ENCODE results near the gene BACH2.

BACH2 gene

GRCh38 chr6:89930789-89931188 lies 365.9 kb downstream of the BACH2 start:
- DNase-seq (ENCODE audit: low read depth), result no peak
- TF ChIP-seq, protein P1, sequence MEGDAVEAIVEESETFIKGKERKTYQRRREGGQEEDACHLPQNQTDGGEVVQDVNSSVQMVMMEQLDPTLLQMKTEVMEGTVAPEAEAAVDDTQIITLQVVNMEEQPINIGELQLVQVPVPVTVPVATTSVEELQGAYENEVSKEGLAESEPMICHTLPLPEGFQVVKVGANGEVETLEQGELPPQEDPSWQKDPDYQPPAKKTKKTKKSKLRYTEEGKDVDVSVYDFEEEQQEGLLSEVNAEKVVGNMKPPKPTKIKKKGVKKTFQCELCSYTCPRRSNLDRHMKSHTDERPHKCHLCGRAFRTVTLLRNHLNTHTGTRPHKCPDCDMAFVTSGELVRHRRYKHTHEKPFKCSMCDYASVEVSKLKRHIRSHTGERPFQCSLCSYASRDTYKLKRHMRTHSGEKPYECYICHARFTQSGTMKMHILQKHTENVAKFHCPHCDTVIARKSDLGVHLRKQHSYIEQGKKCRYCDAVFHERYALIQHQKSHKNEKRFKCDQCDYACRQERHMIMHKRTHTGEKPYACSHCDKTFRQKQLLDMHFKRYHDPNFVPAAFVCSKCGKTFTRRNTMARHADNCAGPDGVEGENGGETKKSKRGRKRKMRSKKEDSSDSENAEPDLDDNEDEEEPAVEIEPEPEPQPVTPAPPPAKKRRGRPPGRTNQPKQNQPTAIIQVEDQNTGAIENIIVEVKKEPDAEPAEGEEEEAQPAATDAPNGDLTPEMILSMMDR (IDR thresholded peaks at IDR 0.05; ENCODE audit: insufficient read depth, low read depth, low read length, missing control alignments), result no peak
- no peak overlapping the region for H3K4me3 ChIP-seq (ENCODE audit: low read depth, low read length)

DNA sequence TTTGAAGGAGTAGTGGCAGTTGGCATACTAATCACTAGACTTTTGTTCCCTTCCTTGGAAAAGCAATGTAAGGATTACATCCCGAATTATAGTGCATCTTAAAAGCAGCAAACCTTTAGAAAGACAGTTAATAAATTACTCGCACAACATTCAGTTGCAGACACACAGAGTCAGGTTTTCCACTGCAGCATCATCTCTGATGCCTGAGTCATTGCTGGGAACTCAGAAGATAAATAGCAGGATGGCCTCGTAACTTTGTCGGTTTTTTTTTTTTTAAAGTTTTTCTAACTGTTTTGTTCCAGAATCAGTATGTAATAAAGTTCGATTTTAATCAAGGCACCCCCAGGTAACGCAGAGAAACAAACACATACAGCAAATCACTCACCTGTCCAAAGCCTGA lies 368.0 kb downstream of the BACH2 start:
- TF ChIP-seq, protein P1 (IDR thresholded peaks at IDR 0.05; ENCODE audit: insufficient read depth, low read depth, low read length, missing control alignments), result no peak
- DNase-seq (ENCODE audit: low read depth), result no peak
- H3K4me3 ChIP-seq (ENCODE audit: low read depth, low read length), result no peak overlapping the region

DNA sequence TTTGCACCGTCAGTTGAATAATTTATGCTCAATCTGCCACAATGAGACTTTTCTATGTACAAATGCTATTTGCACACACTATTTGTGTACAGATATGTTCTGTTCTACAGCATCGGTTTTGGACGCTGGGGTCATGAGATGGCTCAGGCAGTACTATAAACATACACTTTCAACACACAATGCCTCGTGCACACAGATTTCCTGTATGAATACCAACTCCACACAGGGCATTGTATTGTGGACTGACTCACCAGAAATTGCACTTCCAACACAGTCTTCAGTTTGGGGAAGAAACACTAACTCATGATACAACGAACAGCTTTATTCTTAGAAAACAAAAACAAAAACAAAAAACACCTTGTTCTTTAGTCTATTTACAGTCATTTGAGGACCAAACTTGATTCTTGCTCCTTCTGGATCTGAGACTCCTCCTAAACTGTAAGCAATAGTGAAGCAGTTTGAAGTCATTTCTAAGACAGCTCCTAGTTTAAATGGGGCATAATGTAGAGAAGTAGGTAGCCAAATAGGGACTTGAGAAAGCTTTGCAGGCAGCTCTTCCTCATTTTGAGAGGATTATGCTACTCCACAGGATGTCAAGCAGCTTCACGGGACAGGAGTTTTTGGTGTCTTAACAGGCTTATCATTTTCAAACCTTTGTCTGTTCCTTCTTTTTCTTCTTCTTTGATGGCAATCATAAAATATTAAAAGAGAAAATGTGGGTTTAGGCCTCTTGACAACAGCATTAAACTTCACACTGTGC lies 368.7 kb downstream of the BACH2 start:
- DNase-seq (ENCODE audit: low read depth), result no peak
- no peak overlapping the region for H3K4me3 ChIP-seq (ENCODE audit: low read depth, low read length)
- TF ChIP-seq, protein P1 (IDR thresholded peaks at IDR 0.05; ENCODE audit: insufficient read depth, low read depth, low read length, missing control alignments), result no peak

DNA sequence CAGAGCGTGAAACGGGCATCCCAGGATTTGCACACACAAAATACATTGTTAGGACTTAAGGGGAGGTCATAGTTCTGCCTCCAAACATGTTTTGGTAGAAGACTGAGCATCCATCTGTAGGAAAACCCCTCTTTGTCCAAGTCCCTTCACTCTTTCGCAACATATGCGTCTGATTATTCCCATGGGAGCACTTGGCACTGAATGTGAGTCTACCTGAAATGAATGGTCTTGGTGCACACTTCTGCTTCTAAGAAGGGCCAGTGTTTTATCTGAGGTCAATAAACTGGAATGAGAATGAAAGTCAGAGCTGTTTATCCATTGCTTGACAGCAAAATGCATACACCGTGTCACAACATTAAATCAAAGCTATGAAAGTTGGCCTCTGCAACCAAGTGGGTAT lies 369.4 kb downstream of the BACH2 start:
- no peak overlapping the region for H3K4me3 ChIP-seq (ENCODE audit: low read depth, low read length)
- TF ChIP-seq, protein P1 (IDR thresholded peaks at IDR 0.05; ENCODE audit: insufficient read depth, low read depth, low read length, missing control alignments), result no peak
- no peak for DNase-seq (ENCODE audit: low read depth)

DNA sequence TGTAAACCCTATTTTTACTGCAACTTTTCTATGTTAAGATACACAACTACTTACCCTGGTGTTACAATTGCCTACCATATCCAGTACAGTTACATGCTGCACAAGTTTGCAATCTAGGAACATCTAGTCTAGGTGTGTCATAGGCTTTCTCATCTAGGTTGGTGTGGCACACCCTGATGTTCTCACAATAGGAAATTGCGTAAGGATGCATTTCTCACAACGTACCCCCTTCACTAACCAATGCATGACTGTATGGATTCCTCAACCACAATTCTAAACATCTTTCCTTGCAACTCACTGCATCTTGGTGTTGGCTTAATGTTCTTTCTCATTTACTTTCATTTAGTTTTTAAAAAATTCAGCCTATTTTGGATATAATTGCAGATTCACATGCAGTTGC lies 370.8 kb downstream of the BACH2 start:
- TF ChIP-seq, protein P1 (IDR thresholded peaks at IDR 0.05; ENCODE audit: insufficient read depth, low read depth, low read length, missing control alignments), result no peak
- DNase-seq (ENCODE audit: low read depth), result no peak
- no peak overlapping the region for H3K4me3 ChIP-seq (ENCODE audit: low read depth, low read length)

GRCh38 chr6:89924231-89924630 lies 372.4 kb downstream of the BACH2 start:
- DNase-seq (ENCODE audit: low read depth), result no peak
- no peak overlapping the region for H3K4me3 ChIP-seq (ENCODE audit: low read depth, low read length)
- TF ChIP-seq, protein P1 (IDR thresholded peaks at IDR 0.05; ENCODE audit: insufficient read depth, low read depth, low read length, missing control alignments), result no peak

DNA sequence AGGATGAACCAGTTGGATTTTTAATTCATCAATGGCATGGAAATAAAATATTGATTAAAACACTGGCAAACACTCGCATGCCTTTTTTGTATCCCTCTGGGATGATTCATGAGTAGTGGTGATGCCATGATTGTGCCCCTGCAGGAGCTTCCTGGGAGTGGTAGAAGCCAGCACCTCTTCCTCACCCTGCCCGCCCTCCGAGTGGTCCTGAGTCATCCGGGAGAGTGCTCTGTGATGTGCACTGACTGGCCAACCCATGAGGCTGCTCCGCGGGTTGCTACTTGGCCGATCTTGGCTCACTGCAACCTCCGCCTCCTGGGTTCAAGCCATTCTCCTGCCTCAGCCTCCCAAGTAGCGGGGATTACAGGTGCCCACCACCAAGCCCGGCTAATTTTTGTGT lies 375.0 kb downstream of the BACH2 start:
- no peak for DNase-seq (ENCODE audit: low read depth)
- TF ChIP-seq, protein P1 (IDR thresholded peaks at IDR 0.05; ENCODE audit: insufficient read depth, low read depth, low read length, missing control alignments), result no peak
- H3K4me3 ChIP-seq (ENCODE audit: low read depth, low read length), result no peak overlapping the region
